ENCODE results near the gene BID. TPM values are rescaled to one million over a fixed set of nuclear protein-coding genes. Genes with fewer than 3 reads are reported as not detected.

The BID gene
- polyA plus RNA-seq, 1 donor from 2014 or later = 88.6 TPM

GRCh38 chr22:17803609-17804270 lies 29.5 kb upstream of the BID start:
- H3K4me3 ChIP-seq (ENCODE audit: low read length) = no peak overlapping the region
- H3K27me3 ChIP-seq (ENCODE audit: insufficient read depth, low read depth, low read length) = no peaks in the 10 kb centered on the region
- no peaks in the 10 kb centered on the region for H3F3A ChIP-seq (ENCODE audit: insufficient read depth, low read length, poor library complexity, severe bottlenecking)
- H3K9ac ChIP-seq (ENCODE audit: low read length) = no peak overlapping the region
- H3K9me2 ChIP-seq (ENCODE audit: insufficient read depth, low read length) = no peaks in the 10 kb centered on the region
- H3K79me2 ChIP-seq (replicated peaks; ENCODE audit: insufficient read depth, low read length) = no peaks in the 10 kb centered on the region
- no peak overlapping the region for H3K27ac ChIP-seq (ENCODE audit: low read length)
- H2AFZ ChIP-seq (ENCODE audit: low read depth, low read length) = no peak overlapping the region
- TF ChIP-seq RAD21 (conservative IDR thresholded peaks at IDR 0.05) (no peak), MXI1 (conservative IDR thresholded peaks at IDR 0.05; ENCODE audit: poor library complexity, severe bottlenecking) (no peak), SMC3 (conservative IDR thresholded peaks at IDR 0.05; ENCODE audit: poor library complexity) (no peak), EP300 (conservative IDR thresholded peaks at IDR 0.05; ENCODE audit: poor library complexity, severe bottlenecking) (no peak), EZH2 (IDR thresholded peaks at IDR 0.05; ENCODE audit: borderline replicate concordance, insufficient read depth, low read length, poor library complexity, severe bottlenecking) (no peak), REST (IDR thresholded peaks at IDR 0.05; ENCODE audit: borderline replicate concordance) (no peak), CTCF (IDR thresholded peaks at IDR 0.05; ENCODE audit: poor library complexity, severe bottlenecking) (no peak), TAF1 (IDR thresholded peaks at IDR 0.05; ENCODE audit: low read depth) (no peak), POLR2AphosphoS5 (IDR thresholded peaks at IDR 0.05) (no peak)
- H3K9me3 ChIP-seq (ENCODE audit: low read length) = no peaks in the 10 kb centered on the region
- H3K36me3 ChIP-seq (ENCODE audit: insufficient read depth, low read length) = no peaks in the 10 kb centered on the region
- no peak overlapping the region for H3K4me2 ChIP-seq (ENCODE audit: low read length)
- H4K20me1 ChIP-seq (ENCODE audit: insufficient read depth) = no peaks in the 10 kb centered on the region

- TF ChIP-seq EP300 (conservative IDR thresholded peaks at IDR 0.05; ENCODE audit: poor library complexity, severe bottlenecking) (no peak), POLR2AphosphoS5 (IDR thresholded peaks at IDR 0.05) (no peak), CTCF (IDR thresholded peaks at IDR 0.05; ENCODE audit: poor library complexity, severe bottlenecking) (no peak), MXI1 (conservative IDR thresholded peaks at IDR 0.05; ENCODE audit: poor library complexity, severe bottlenecking) (no peak), REST (IDR thresholded peaks at IDR 0.05; ENCODE audit: borderline replicate concordance) (no peak), TAF1 (IDR thresholded peaks at IDR 0.05; ENCODE audit: low read depth) (no peak), RAD21 (conservative IDR thresholded peaks at IDR 0.05) (no peak), SMC3 (conservative IDR thresholded peaks at IDR 0.05; ENCODE audit: poor library complexity) (no peak), EZH2 (IDR thresholded peaks at IDR 0.05; ENCODE audit: borderline replicate concordance, insufficient read depth, low read length, poor library complexity, severe bottlenecking) (no peak)
- no peak overlapping the region for H2AFZ ChIP-seq (ENCODE audit: low read depth, low read length)
- no peak overlapping the region for H3K27ac ChIP-seq (ENCODE audit: low read length)
- no peaks in the 10 kb centered on the region for H3F3A ChIP-seq (ENCODE audit: insufficient read depth, low read length, poor library complexity, severe bottlenecking)
- H3K79me2 ChIP-seq (replicated peaks; ENCODE audit: insufficient read depth, low read length) = no peaks in the 10 kb centered on the region
- no peak overlapping the region for H3K4me2 ChIP-seq (ENCODE audit: low read length)
- no peaks in the 10 kb centered on the region for H3K27me3 ChIP-seq (ENCODE audit: insufficient read depth, low read depth, low read length)
- no peaks in the 10 kb centered on the region for H3K9me2 ChIP-seq (ENCODE audit: insufficient read depth, low read length)
- no peak overlapping the region for H3K4me3 ChIP-seq (ENCODE audit: low read length)
- H3K9ac ChIP-seq (ENCODE audit: low read length) = no peak overlapping the region
- no peaks in the 10 kb centered on the region for H3K36me3 ChIP-seq (ENCODE audit: insufficient read depth, low read length)
- H4K20me1 ChIP-seq (ENCODE audit: insufficient read depth) = no peaks in the 10 kb centered on the region
- H3K9me3 ChIP-seq (ENCODE audit: low read length) = no peaks in the 10 kb centered on the region
Measured at GRCh38 chr22:17802822-17803221, 28.6 kb upstream of the BID start.

Measured in neural cell (in vitro differentiated cells).